B cell (primary cell): ENCODE measurements around the gene CHTF18.

Source experiments
- CTCF ChIP-seq: fragments of 200-600 bp; IDR thresholded peaks from one replicate; pipeline ENCODE4 v1.8.0; 2022; ENCODE audit warnings: antibody characterized with exemption, mild to moderate bottlenecking
- EZH2 ChIP-seq: IDR thresholded peaks from 2 replicates; pipeline ENCODE4 v1.6.1; 2012; ENCODE audit warnings: borderline replicate concordance, low read depth, mild to moderate bottlenecking, moderate library complexity, low read length; ENCODE audit not compliant: insufficient read depth, poor library complexity, severe bottlenecking

GRCh38 chr16:772959-773358 is 15.5 kb upstream of the CHTF18 start:
- TF ChIP-seq CTCF, result no peak
- TF ChIP-seq EZH2, result no peak
